ENCODE results near the gene KIAA1586. TPM values are rescaled to one million over a fixed set of nuclear protein-coding genes. Genes with fewer than 3 reads are reported as not detected.

Gene KIAA1586
- total RNA-seq, 3 donors from 2014 or later, result 3.2 to 14.1 (median 5.4) TPM

DNA sequence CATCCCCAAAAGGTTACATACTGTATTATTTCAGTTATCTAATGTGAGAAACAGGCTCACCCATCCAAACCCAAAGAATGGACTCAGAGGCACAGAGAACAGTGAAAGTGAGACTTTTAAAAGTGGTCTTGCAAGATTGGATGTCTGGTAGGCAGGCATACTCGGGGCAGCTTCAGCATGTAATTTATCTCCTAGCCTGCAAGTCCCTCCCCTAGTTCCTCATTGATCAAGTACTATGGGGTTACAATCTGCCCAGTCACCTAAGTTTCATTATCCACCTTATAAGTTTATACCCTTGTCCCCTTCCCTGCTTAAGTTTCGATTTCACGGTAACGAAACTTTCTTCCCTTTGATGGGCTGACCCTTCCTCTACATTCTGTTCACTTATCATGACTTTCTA, 22.7 kb downstream of the KIAA1586 start:
- intact Hi-C loops (cut with DNase I, micrococcal nuclease), result no loop called here
- Histone ChIP-seq H3K4me1 (ENCODE audit: low read depth) (no peaks in the 10 kb centered on the region), H3K9me3 (no peaks in the 10 kb centered on the region), H3K36me3 (ENCODE audit: low read depth) (no peaks in the 10 kb centered on the region), H3K4me3 (no peak overlapping the region)
- DNase-seq (no peak), ATAC-seq (no peak)
- TF ChIP-seq, protein P1, sequence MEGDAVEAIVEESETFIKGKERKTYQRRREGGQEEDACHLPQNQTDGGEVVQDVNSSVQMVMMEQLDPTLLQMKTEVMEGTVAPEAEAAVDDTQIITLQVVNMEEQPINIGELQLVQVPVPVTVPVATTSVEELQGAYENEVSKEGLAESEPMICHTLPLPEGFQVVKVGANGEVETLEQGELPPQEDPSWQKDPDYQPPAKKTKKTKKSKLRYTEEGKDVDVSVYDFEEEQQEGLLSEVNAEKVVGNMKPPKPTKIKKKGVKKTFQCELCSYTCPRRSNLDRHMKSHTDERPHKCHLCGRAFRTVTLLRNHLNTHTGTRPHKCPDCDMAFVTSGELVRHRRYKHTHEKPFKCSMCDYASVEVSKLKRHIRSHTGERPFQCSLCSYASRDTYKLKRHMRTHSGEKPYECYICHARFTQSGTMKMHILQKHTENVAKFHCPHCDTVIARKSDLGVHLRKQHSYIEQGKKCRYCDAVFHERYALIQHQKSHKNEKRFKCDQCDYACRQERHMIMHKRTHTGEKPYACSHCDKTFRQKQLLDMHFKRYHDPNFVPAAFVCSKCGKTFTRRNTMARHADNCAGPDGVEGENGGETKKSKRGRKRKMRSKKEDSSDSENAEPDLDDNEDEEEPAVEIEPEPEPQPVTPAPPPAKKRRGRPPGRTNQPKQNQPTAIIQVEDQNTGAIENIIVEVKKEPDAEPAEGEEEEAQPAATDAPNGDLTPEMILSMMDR (IDR thresholded peaks at IDR 0.05), result no peak

DNA sequence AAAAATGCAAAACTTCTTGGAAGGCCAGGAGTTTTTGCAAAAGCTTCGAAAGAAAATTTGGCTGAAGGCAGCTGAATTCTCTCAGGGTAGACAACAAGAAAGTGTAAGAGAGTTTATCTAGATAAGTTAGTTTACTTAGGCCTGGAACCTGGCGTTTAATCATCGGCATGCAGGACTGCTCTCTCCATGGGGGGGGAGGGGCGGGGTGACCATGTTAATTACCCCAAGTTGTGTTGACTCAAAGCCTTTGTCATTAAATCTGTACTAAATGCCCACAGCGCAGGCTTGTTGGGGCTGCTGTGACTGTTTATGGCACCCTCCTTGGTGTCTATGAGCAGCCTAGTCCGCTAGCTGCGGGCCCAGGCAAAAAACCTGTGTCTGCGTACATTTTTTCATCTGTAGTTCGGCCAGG, 23.4 kb downstream of the KIAA1586 start:
- no peak for ATAC-seq

DNA sequence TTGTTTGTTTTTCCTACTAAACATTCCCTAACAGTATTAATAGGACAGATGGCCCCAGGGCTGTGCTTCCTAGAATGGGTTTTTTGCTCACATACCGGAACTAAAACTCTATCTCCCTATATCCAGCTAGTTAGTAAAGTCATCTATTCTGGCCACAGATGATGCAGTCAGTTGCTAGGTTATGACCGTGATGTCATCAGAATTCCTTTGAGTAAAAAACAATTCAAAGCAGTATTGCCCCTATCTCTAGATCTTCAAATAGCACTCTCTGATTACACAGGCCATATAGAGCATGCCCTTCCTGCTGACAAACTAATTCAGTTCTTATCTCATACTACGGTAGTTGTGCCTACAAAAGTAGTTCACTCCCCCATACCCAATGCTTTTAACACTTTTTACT, 25.6 kb downstream of the KIAA1586 start:
- H3K4me3 ChIP-seq, result no peak overlapping the region
- H3K36me3 ChIP-seq (ENCODE audit: low read depth), result no peaks in the 10 kb centered on the region
- intact Hi-C loops (cut with DNase I, micrococcal nuclease), result no loop called here
- no peak for ATAC-seq
- H3K9me3 ChIP-seq, result no peaks in the 10 kb centered on the region
- H3K4me1 ChIP-seq (ENCODE audit: low read depth), result no peaks in the 10 kb centered on the region
- DNase-seq, result no peak
- TF ChIP-seq, protein P1 (IDR thresholded peaks at IDR 0.05), result no peak

More for the DNA sequence above, 23.4 kb downstream of the KIAA1586 start:
- Histone ChIP-seq H3K36me3 (ENCODE audit: low read depth) (no peaks in the 10 kb centered on the region), H3K4me3 (no peak overlapping the region), H3K4me1 (ENCODE audit: low read depth) (no peaks in the 10 kb centered on the region), H3K9me3 (no peaks in the 10 kb centered on the region)
- no peak for DNase-seq
- intact Hi-C loops (cut with DNase I, micrococcal nuclease), result no loop called here
- TF ChIP-seq, protein P1 (IDR thresholded peaks at IDR 0.05), result no peak

DNA sequence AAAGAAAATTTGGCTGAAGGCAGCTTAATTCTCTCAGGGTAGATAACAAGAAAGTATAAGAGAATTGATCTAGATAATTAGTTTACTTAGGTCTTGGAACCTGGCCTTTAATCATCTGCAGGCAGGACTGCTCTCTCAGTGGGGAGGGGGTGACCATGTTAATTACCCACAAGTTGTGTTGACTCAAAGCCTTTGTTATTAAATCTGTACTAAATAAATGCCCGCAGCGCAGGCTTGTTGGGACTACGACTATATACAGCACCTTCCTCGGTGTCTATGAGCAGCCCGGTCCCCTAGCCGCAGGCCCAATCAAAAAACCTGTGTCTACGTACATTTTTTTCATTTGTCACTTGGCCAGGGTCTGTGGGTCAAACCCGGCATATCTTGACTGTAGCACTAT, 27.9 kb downstream of the KIAA1586 start:
- Histone ChIP-seq H3K4me1 (ENCODE audit: low read depth) (no peaks in the 10 kb centered on the region), H3K4me3 (no peak overlapping the region), H3K9me3 (no peaks in the 10 kb centered on the region), H3K36me3 (ENCODE audit: low read depth) (no peaks in the 10 kb centered on the region)
- no peak for ATAC-seq
- no peak for DNase-seq
- TF ChIP-seq, protein P1 (IDR thresholded peaks at IDR 0.05), result no peak
- intact Hi-C loops (cut with DNase I, micrococcal nuclease), result no loop called here

DNA sequence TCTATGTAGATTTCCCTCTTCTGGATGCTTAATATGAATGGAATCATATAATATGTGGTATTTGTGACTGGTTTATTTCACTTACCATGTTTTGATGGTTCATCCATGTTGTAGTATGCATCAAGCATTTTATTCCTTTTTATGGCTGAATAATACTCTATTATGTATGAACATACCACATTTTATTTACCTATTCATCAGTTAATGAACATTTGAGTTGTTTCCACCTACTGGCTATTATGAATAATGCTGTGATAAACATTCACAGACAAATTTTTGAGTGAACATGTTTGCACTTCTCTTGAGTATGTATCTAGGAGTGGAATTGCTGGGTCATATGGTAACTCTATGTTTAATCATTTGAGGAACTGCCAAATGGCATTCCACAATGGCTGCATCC, 28.6 kb downstream of the KIAA1586 start:
- DNase-seq (no peak), ATAC-seq (no peak)
- TF ChIP-seq, protein P1 (IDR thresholded peaks at IDR 0.05), result no peak
- no peaks in the 10 kb centered on the region for H3K36me3 ChIP-seq (ENCODE audit: low read depth)
- no peak overlapping the region for H3K4me3 ChIP-seq
- H3K4me1 ChIP-seq (ENCODE audit: low read depth), result no peaks in the 10 kb centered on the region
- H3K9me3 ChIP-seq, result no peaks in the 10 kb centered on the region
- intact Hi-C loops (cut with DNase I, micrococcal nuclease), result no loop called here

All from mucosa of descending colon (tissue), 3 donors.